ENCODE results near the gene ZNF488.
A peak's percentile ranks its signal among the peaks of the same experiment; 100 is the strongest.
"Not testable (repeated sequence)": the region's sequence is repeated elsewhere in the genome, so short reads cannot be mapped to it uniquely, and the experiment has no call there.

ZNF488 gene

GRCh38 chr10:47420305-47421056, 36.4 kb upstream of the ZNF488 start:
- no peak for TF ChIP-seq CTCF (conservative IDR thresholded peaks at IDR 0.05; ENCODE audit: low read depth)
- ChIA-PET POLR2A (ENCODE audit: low non-redundant PET) (no interaction called here), CTCF (no interaction called here)
- DNase-seq (ENCODE audit: low spot score): no peak
- H3K27ac ChIP-seq: peak overlapping the region; percentile 17; the same call in 1 of the 2 replicates

GRCh38 chr10:47419421-47419820, 35.3 kb upstream of the ZNF488 start:
- no peak for TF ChIP-seq CTCF (conservative IDR thresholded peaks at IDR 0.05; ENCODE audit: low read depth)
- no peak for DNase-seq (ENCODE audit: low spot score)
- H3K27ac ChIP-seq: no peak overlapping the region
- POLR2A ChIA-PET (ENCODE audit: low non-redundant PET): no interaction called here
- CTCF ChIA-PET: interaction anchor here (0.6 kb wide), 1 partner anchor 79 kb away, joined by 5 read pairs; no protein-coding TSS in a partner anchor

- POLR2A ChIA-PET (ENCODE audit: low non-redundant PET): no interaction called here
- DNase-seq (ENCODE audit: low spot score): no peak
- H3K27ac ChIP-seq: no peak overlapping the region
- no peak for TF ChIP-seq CTCF (conservative IDR thresholded peaks at IDR 0.05; ENCODE audit: low read depth)
- CTCF ChIA-PET: no interaction called here
Measured at GRCh38 chr10:47418966-47419365, 34.9 kb upstream of the ZNF488 start.

GRCh38 chr10:47418321-47418720, 34.2 kb upstream of the ZNF488 start:
- POLR2A ChIA-PET (ENCODE audit: low non-redundant PET): no interaction called here
- no peak for DNase-seq (ENCODE audit: low spot score)
- no peak for TF ChIP-seq CTCF (conservative IDR thresholded peaks at IDR 0.05; ENCODE audit: low read depth)

GRCh38 chr10:47416305-47417218, 32.5 kb upstream of the ZNF488 start:
- H3K27ac ChIP-seq; POLR2A ChIA-PET (ENCODE audit: low non-redundant PET); CTCF ChIA-PET; DNase-seq (ENCODE audit: low spot score): not testable (repeated sequence)

More at GRCh38 chr10:47418321-47418720, 34.2 kb upstream of the ZNF488 start:
- no peak overlapping the region for H3K27ac ChIP-seq
- CTCF ChIA-PET: no interaction called here

GRCh38 chr10:47415520-47416304, 31.6 kb upstream of the ZNF488 start:
- ChIA-PET CTCF (no interaction called here), POLR2A (ENCODE audit: low non-redundant PET) (no interaction called here)
- DNase-seq (ENCODE audit: low spot score): no peak
- no peak overlapping the region; the same call in 1 of the 2 replicates for H3K27ac ChIP-seq
- no peak for TF ChIP-seq CTCF (conservative IDR thresholded peaks at IDR 0.05; ENCODE audit: low read depth)
